Measurements from ENCODE around the gene ATP10A.

The ATP10A gene

GRCh38 chr15:25863968-25864580 lies 947 bp upstream of the ATP10A start:
- no peaks in the 10 kb centered on the region for H3K79me1 ChIP-seq (ENCODE audit: low read depth, low read length)
- no peak overlapping the region for H4K8ac ChIP-seq (ENCODE audit: low read depth, low read length)
- H2AK5ac ChIP-seq (ENCODE audit: low read depth, low read length), result no peak overlapping the region
- H3K27ac ChIP-seq (replicated peaks; ENCODE audit: low read length), result no peak overlapping the region
- peak overlapping the region; percentile 93 for H2AFZ ChIP-seq (ENCODE audit: low read length)
- H2BK12ac ChIP-seq (ENCODE audit: low read length), result no peak overlapping the region
- no peak overlapping the region for H2BK15ac ChIP-seq (ENCODE audit: low read length)
- no CpG with 5 or more reads among the region's 21 CpGs for WGBS, 2 donors (ENCODE audit: extremely low coverage in 2 of 2, insufficient read length in 2 of 2, insufficient replicate concordance in 1 of 2)
- peak overlapping the region in 1 of 2 donors; percentile 52 for H3K4me3 ChIP-seq (ENCODE audit: low read length in 2 of 2)
- no peak overlapping the region for H4K91ac ChIP-seq (ENCODE audit: low read depth, low read length, poor library complexity)
- H3K9ac ChIP-seq (ENCODE audit: low read depth, low read length, poor library complexity), result no peak overlapping the region
- H2BK120ac ChIP-seq (ENCODE audit: low read depth, low read length), result no peak overlapping the region
- no peak overlapping the region for H3K4me2 ChIP-seq (ENCODE audit: insufficient read depth, low read length, poor library complexity, severe bottlenecking)
- H3K9me3 ChIP-seq (replicated peaks in 1 of 2; ENCODE audit: control insufficient read depth in 2 of 2, insufficient read depth in 1 of 2, low read depth in 1 of 2, low read length in 2 of 2), result no peaks in the 10 kb centered on the region
- H3K36me3 ChIP-seq (replicated peaks in 1 of 2; ENCODE audit: control insufficient read depth in 2 of 2, insufficient read depth in 2 of 2, low read length in 2 of 2), result no peaks in the 10 kb centered on the region
- H3K18ac ChIP-seq (ENCODE audit: low read length), result no peak overlapping the region
- H3K4me1 ChIP-seq (ENCODE audit: control insufficient read depth in 2 of 2, insufficient read depth in 1 of 2, low read depth in 1 of 2, low read length in 2 of 2), result peaks cover 2 to 3% of the 10 kb centered on the region in 2 donors
- H3K14ac ChIP-seq (ENCODE audit: low read length), result no peak overlapping the region
- H3K4ac ChIP-seq (ENCODE audit: low read length), result no peak overlapping the region
- H2BK5ac ChIP-seq (ENCODE audit: low read length), result no peak overlapping the region
- no peak overlapping the region for H3K23ac ChIP-seq (ENCODE audit: low read depth, low read length, poor library complexity)
- no peak for DNase-seq (ENCODE audit: low spot score)
- peaks cover 3 to 55% (median 32%) of the 10 kb centered on the region in 3 experiments for H3K27me3 ChIP-seq (ENCODE audit: control insufficient read depth in 3 of 3, insufficient read depth in 3 of 3, low read depth in 1 of 3, low read length in 3 of 3)

DNA sequence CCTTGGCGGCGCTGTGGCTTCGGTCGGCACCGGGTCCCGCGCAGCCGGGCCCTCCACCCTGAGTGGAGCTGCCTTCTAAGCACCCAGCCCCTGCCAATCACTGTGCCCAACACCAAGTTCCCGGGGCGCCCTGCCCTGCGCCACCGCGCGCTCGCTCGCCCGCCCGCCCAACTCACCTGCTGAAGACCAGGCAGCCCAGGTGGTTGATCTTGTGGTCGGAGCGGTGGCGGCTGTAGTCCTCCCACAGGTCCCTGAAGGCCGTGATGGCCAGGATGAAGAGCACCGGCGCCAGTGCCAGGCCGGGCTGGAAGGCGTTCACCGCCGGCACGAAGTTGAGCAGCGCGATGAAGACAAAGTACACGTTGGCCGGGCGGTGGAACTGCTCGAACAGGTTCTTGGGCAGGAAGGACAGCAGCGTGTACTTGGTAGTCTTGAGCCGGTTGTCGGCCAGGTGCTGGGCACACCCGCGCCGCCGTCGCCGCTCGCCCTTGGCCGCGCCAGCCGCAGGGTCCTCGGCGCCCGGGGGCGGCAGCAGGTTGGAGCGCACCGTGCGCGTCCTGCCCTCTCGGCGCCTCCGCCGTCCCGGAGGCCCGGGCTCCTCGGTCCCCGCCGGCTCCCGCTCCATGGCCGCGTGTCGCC lies 536 bp downstream of the ATP10A start:
- H2AK5ac ChIP-seq (ENCODE audit: low read depth, low read length), result no peak overlapping the region
- peak overlapping the region; percentile 61 for H3K4ac ChIP-seq (ENCODE audit: low read length)
- peak overlapping the region; percentile 52 to 79 for H3K4me3 ChIP-seq (ENCODE audit: low read length in 2 of 2)
- peak overlapping the region; percentile 90 for H3K4me2 ChIP-seq (ENCODE audit: insufficient read depth, low read length, poor library complexity, severe bottlenecking)
- H3K23ac ChIP-seq (ENCODE audit: low read depth, low read length, poor library complexity), result peak overlapping the region; percentile 68
- H4K8ac ChIP-seq (ENCODE audit: low read depth, low read length), result no peak overlapping the region
- no peak overlapping the region for H4K91ac ChIP-seq (ENCODE audit: low read depth, low read length, poor library complexity)
- H2BK15ac ChIP-seq (ENCODE audit: low read length), result peak overlapping the region; percentile 64
- H2AFZ ChIP-seq (ENCODE audit: low read length), result peak overlapping the region; percentile 93
- H2BK120ac ChIP-seq (ENCODE audit: low read depth, low read length), result no peak overlapping the region
- H2BK12ac ChIP-seq (ENCODE audit: low read length), result peak overlapping the region; percentile 14
- no peak overlapping the region for H2BK5ac ChIP-seq (ENCODE audit: low read length)
- H3K18ac ChIP-seq (ENCODE audit: low read length), result peak overlapping the region; percentile 86
- peaks cover 3 to 5% of the 10 kb centered on the region in 2 donors for H3K4me1 ChIP-seq (ENCODE audit: control insufficient read depth in 2 of 2, insufficient read depth in 1 of 2, low read depth in 1 of 2, low read length in 2 of 2)
- no peaks in the 10 kb centered on the region for H3K36me3 ChIP-seq (replicated peaks in 1 of 2; ENCODE audit: control insufficient read depth in 2 of 2, insufficient read depth in 2 of 2, low read length in 2 of 2)
- peak overlapping the region; percentile 41 for H3K14ac ChIP-seq (ENCODE audit: low read length)
- no peak for DNase-seq (ENCODE audit: low spot score)
- no peak overlapping the region for H3K27ac ChIP-seq (replicated peaks; ENCODE audit: low read length)
- peak overlapping the region; percentile 70 for H3K9ac ChIP-seq (ENCODE audit: low read depth, low read length, poor library complexity)
- no peaks in the 10 kb centered on the region for H3K79me1 ChIP-seq (ENCODE audit: low read depth, low read length)
- no CpG with 5 or more reads among the region's 69 CpGs for WGBS, 2 donors (ENCODE audit: extremely low coverage in 2 of 2, insufficient read length in 2 of 2, insufficient replicate concordance in 1 of 2)
- H3K9me3 ChIP-seq (replicated peaks in 1 of 2; ENCODE audit: control insufficient read depth in 2 of 2, insufficient read depth in 1 of 2, low read depth in 1 of 2, low read length in 2 of 2), result no peaks in the 10 kb centered on the region
- peaks cover 3 to 55% (median 34%) of the 10 kb centered on the region in 3 experiments for H3K27me3 ChIP-seq (ENCODE audit: control insufficient read depth in 3 of 3, insufficient read depth in 3 of 3, low read depth in 1 of 3, low read length in 3 of 3)

GRCh38 chr15:25862071-25862471 lies 1.1 kb downstream of the ATP10A start:
- WGBS, 2 donors (ENCODE audit: extremely low coverage in 2 of 2, insufficient read length in 2 of 2, insufficient replicate concordance in 1 of 2), result no CpG with 5 or more reads among the region's 19 CpGs
- no peak for DNase-seq (ENCODE audit: low spot score)

More at GRCh38 chr15:25862071-25862471, 1.1 kb downstream of the ATP10A start:
- H3K14ac ChIP-seq (ENCODE audit: low read length), result no peak overlapping the region
- peaks cover 3 to 55% (median 34%) of the 10 kb centered on the region in 3 experiments for H3K27me3 ChIP-seq (ENCODE audit: control insufficient read depth in 3 of 3, insufficient read depth in 3 of 3, low read depth in 1 of 3, low read length in 3 of 3)
- peak overlapping the region; percentile 90 for H3K4me2 ChIP-seq (ENCODE audit: insufficient read depth, low read length, poor library complexity, severe bottlenecking)
- no peaks in the 10 kb centered on the region for H3K79me1 ChIP-seq (ENCODE audit: low read depth, low read length)
- no peak overlapping the region for H4K91ac ChIP-seq (ENCODE audit: low read depth, low read length, poor library complexity)
- peak overlapping the region; percentile 93 for H2AFZ ChIP-seq (ENCODE audit: low read length)
- peak overlapping the region; percentile 68 for H3K23ac ChIP-seq (ENCODE audit: low read depth, low read length, poor library complexity)
- no peaks in the 10 kb centered on the region for H3K36me3 ChIP-seq (replicated peaks in 1 of 2; ENCODE audit: control insufficient read depth in 2 of 2, insufficient read depth in 2 of 2, low read length in 2 of 2)
- no peak overlapping the region for H2BK120ac ChIP-seq (ENCODE audit: low read depth, low read length)
- peak overlapping the region; percentile 52 to 79 for H3K4me3 ChIP-seq (ENCODE audit: low read length in 2 of 2)
- peaks cover 3 to 5% of the 10 kb centered on the region in 2 donors for H3K4me1 ChIP-seq (ENCODE audit: control insufficient read depth in 2 of 2, insufficient read depth in 1 of 2, low read depth in 1 of 2, low read length in 2 of 2)
- no peak overlapping the region for H2BK12ac ChIP-seq (ENCODE audit: low read length)
- H3K9ac ChIP-seq (ENCODE audit: low read depth, low read length, poor library complexity), result peak overlapping the region; percentile 70
- no peak overlapping the region for H2AK5ac ChIP-seq (ENCODE audit: low read depth, low read length)
- H4K8ac ChIP-seq (ENCODE audit: low read depth, low read length), result peak overlapping the region; percentile 43
- peak overlapping the region; percentile 61 for H3K4ac ChIP-seq (ENCODE audit: low read length)
- peak overlapping the region; percentile 64 for H2BK15ac ChIP-seq (ENCODE audit: low read length)
- peak overlapping the region; percentile 76 for H3K18ac ChIP-seq (ENCODE audit: low read length)
- no peak overlapping the region for H2BK5ac ChIP-seq (ENCODE audit: low read length)
- no peaks in the 10 kb centered on the region for H3K9me3 ChIP-seq (replicated peaks in 1 of 2; ENCODE audit: control insufficient read depth in 2 of 2, insufficient read depth in 1 of 2, low read depth in 1 of 2, low read length in 2 of 2)
- no peak overlapping the region for H3K27ac ChIP-seq (replicated peaks; ENCODE audit: low read length)
